Gastroesophageal sphincter (tissue), 3 donors: ENCODE measurements around the gene CMIP.
A peak's percentile ranks its signal among the peaks of the same experiment; 100 is the strongest.

ENCODE experiments used
- EP300 ChIP-seq: sonication (generic); formaldehyde crosslinking; IDR thresholded peaks from one replicate; pipeline ENCODE4 v1.6.1; 2017; ENCODE audit warnings: antibody characterized with exemption, mild to moderate bottlenecking
- POLR2AphosphoS5 ChIP-seq: sonication (generic); formaldehyde crosslinking; IDR thresholded peaks from one replicate; pipeline ENCODE4 v1.6.1; 2017; ENCODE audit warnings: antibody characterized with exemption
- TF ChIP-seq, protein P1 (sequence below), 4 experiments: fragments of 200-600 bp in 2 of 4; fragments of 450-650 bp in 2 of 4; sonication (generic) in 1 of 4; IDR thresholded peaks; one replicate each; pipeline ENCODE4 v1.5.1; 2017 to 2019; ENCODE audit warnings: antibody characterized with exemption in 4 of 4, mild to moderate bottlenecking in 2 of 4, moderate library complexity in 2 of 4

DNA sequence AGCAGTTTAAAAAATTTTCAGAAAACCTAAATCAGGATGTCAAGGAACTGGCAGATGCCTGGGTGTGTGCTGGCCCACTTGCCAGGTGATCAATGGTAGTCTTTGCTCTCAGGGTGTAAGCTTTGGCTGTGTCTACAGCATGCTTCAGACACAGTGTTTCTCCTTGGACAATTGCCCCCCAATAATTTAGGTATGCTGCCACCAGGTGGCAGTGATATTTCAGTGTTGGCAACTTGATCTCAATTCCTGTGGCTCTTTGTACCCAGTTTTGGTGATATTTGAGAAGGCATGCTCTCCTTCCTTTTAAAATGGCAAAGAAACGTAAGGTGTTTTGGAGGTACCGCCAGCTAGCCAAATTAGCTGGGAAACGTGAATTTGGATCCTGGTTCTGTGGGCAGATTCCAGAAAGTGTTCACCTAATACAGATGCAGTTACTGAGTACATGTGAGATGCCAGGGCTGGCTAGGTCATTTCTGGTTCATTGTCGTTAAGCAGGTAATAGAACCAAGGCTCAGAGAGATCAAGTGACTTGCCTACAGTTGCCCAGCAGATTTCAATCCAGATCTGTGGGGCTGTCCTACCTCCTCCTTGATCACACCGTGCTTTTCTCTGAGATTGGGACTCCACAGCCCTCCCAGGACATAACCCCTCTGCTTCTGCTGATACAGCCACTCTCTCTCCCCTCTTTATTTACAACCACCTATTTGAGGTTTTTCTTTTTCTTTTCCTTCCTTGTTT is 178.9 kb downstream of the CMIP start:
- no peak for TF ChIP-seq EP300
- TF ChIP-seq, protein P1, sequence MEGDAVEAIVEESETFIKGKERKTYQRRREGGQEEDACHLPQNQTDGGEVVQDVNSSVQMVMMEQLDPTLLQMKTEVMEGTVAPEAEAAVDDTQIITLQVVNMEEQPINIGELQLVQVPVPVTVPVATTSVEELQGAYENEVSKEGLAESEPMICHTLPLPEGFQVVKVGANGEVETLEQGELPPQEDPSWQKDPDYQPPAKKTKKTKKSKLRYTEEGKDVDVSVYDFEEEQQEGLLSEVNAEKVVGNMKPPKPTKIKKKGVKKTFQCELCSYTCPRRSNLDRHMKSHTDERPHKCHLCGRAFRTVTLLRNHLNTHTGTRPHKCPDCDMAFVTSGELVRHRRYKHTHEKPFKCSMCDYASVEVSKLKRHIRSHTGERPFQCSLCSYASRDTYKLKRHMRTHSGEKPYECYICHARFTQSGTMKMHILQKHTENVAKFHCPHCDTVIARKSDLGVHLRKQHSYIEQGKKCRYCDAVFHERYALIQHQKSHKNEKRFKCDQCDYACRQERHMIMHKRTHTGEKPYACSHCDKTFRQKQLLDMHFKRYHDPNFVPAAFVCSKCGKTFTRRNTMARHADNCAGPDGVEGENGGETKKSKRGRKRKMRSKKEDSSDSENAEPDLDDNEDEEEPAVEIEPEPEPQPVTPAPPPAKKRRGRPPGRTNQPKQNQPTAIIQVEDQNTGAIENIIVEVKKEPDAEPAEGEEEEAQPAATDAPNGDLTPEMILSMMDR (IDR thresholded peaks at IDR 0.05): peak in 3 of 4 experiments; percentile 58 to 64 (median 62)
- TF ChIP-seq POLR2AphosphoS5: peak; percentile 26
